GM19452 (cell line): Measurements from ENCODE around the gene SPNS3.

ENCODE experiments used
- ATAC-seq: cut with Tn5 transposase; IDR thresholded peaks from one replicate; pipeline ENCODE4 v1.9.1; 2021; ENCODE audit not compliant: unreplicated experiment

The SPNS3 gene

GRCh38 chr17:4507361-4508111 lies 73.8 kb downstream of the SPNS3 start:
- ATAC-seq, result no peak

- no peak for ATAC-seq
Observed at GRCh38 chr17:4508207-4508606, 74.5 kb downstream of the SPNS3 start.

GRCh38 chr17:4509401-4509800 lies 75.7 kb downstream of the SPNS3 start:
- no peak for ATAC-seq

GRCh38 chr17:4509923-4510617 lies 76.3 kb downstream of the SPNS3 start:
- no peak for ATAC-seq

- no peak for ATAC-seq
Observed at GRCh38 chr17:4510618-4510941, 76.8 kb downstream of the SPNS3 start.

- ATAC-seq, result no peak
Observed at GRCh38 chr17:4511199-4511932, 77.6 kb downstream of the SPNS3 start.

GRCh38 chr17:4512156-4513112 lies 78.7 kb downstream of the SPNS3 start:
- ATAC-seq, result no peak

- ATAC-seq, result no peak
Observed at GRCh38 chr17:4513113-4514032, 79.6 kb downstream of the SPNS3 start.

- no peak for ATAC-seq
Observed at GRCh38 chr17:4514206-4514605, 80.5 kb downstream of the SPNS3 start.

- ATAC-seq, result no peak
Observed at GRCh38 chr17:4514779-4515178, 81.0 kb downstream of the SPNS3 start.

GRCh38 chr17:4515501-4515900 lies 81.8 kb downstream of the SPNS3 start:
- no peak for ATAC-seq

GRCh38 chr17:4516735-4517134 lies 83.0 kb downstream of the SPNS3 start:
- no peak for ATAC-seq

GRCh38 chr17:4518901-4519300 lies 85.2 kb downstream of the SPNS3 start:
- ATAC-seq, result no peak

GRCh38 chr17:4519361-4519788 lies 85.6 kb downstream of the SPNS3 start:
- ATAC-seq, result no peak

GRCh38 chr17:4520060-4520893 lies 86.5 kb downstream of the SPNS3 start:
- ATAC-seq, result no peak

GRCh38 chr17:4520894-4521600 lies 87.3 kb downstream of the SPNS3 start:
- no peak for ATAC-seq

- no peak for ATAC-seq
Observed at GRCh38 chr17:4522661-4523060, 88.9 kb downstream of the SPNS3 start.

- ATAC-seq, result no peak
Observed at GRCh38 chr17:4523946-4524345, 90.2 kb downstream of the SPNS3 start.
